Ramos (cell line): ENCODE measurements around the gene RXYLT1.

Source experiments
- in situ Hi-C: fragments of 300-500 bp; cut with MboI; formaldehyde crosslinking; loops from one replicate; pipeline ENCODE4 v1.14.3; 2022; ENCODE audit warnings: low sequenced_read_pairs; ENCODE audit not compliant: unreplicated experiment

Gene RXYLT1

DNA sequence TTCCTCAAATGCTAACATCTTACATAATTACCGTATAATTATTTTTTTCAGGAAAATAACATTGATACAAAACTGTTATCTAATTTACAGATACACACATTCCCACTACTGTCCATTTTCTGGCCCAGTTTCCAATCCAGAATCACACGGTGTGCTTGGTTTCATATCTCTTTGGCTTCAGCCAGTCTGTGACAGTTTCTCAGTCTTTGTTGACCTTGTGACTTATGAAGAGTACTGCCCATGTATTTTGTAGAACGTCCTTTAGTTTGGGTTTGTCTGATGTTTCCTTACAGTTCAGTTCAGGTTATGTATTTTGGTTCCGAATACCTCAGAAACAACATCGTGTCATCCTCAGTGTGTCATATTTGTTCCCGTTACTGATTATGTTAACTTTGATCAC, 16.2 kb downstream of the RXYLT1 start:
- in situ Hi-C loops: no loop called here

DNA sequence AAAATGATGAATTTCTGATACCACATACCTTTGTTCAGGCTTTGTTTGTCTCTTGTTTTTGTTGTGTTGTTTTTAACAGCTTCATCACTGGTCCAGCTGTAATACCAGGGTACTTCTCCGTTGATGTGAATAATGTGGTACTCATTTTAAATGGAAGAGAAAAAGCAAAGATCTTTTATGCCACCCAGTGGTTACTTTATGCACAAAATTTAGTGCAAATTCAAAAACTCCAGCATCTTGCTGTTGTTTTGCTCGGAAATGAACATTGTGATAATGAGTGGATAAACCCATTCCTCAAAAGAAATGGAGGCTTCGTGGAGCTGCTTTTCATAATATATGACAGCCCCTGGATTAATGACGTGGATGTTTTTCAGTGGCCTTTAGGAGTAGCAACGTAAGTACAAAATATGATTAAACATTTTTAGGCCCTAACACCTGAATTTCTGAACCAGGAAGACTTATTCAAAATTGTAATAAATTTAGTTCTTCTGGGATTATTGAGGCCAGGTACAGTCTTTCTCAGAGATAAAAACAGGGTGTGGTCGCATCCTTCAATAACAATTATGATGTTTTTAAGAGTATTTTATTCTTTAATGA, 22.4 kb downstream of the RXYLT1 start:
- in situ Hi-C loops: loop anchor here (25.0 kb wide), 1 partner anchor 390 kb away; no protein-coding TSS in a partner anchor

DNA sequence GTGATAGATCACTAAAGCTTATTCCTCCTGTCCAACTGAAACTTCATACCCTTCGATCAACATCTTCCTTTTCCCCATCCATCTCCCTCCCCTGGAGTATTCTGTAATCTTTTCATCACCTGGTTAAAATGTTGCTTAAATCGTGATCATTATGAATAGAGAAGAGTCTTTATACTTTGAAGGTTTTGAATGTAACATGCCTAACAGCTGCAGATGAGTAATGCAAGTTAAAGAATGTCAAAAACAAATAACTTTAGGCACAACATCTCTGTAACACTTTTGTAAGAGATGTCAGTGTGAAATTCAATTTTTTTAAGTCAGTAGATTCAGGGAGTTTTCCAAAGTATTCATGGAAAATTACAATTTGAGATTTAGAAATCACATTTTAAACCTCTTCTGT, 25.0 kb downstream of the RXYLT1 start:
- in situ Hi-C loops: loop anchor here (25.0 kb wide), 1 partner anchor 392 kb away; no protein-coding TSS in a partner anchor

DNA sequence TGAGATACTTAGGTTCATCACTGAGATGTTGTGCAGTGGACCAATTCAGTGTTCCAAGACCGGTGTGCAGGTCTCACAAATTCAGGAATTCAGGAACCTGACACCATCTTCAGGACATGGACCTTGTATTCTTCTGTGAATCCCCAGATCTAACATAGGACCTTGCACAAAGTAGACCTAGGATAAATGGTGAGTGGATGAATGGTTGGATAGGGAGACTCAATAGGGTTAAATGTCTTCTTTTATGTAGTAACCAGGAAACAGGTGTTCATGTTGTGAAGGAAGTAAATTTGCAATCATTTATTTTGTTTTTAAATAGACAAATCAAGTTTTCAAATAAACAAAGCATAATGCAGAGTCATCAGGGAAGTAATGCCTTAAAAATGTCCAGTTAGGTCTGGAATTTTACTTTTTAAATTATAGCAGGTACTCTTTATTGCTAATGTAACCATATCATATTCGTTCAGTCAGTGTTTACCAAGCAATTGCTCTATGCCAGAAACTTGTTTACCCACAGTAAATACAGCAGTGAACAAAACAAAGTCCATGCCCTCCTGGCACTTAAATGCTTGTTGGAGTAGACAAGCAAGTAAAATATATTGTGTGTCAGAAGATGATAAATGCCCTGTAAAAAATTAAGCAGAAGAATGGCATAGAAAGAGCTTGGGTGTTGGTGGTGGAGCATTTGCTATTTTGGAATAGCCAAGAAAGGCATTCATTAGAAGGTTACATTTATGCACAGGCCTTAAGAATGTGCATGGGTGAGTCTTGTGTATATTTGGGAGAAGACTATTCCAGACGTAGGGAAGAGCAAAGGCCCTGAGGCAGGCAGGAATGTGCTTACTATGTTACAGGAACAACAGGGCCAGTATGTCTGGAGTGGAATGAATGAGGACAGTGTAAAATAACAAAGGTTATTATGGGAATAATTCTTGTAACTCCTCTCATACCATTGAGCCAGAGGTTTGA, 26.3 kb downstream of the RXYLT1 start:
- in situ Hi-C loops: loop anchor here (25.0 kb wide), 1 partner anchor 394 kb away; no protein-coding TSS in a partner anchor

DNA sequence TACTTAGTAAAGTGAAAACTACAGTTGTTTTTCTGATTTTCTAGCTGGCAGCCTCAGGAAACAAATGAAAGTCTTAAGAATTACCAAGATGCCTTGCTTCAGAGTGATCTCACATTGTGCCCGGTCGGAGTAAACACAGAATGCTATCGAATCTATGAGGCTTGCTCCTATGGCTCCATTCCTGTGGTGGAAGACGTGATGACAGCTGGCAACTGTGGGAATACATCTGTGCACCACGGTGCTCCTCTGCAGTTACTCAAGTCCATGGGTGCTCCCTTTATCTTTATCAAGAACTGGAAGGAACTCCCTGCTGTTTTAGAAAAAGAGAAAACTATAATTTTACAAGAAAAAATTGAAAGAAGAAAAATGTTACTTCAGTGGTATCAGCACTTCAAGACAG, 28.9 kb downstream of the RXYLT1 start:
- in situ Hi-C loops: loop anchor here (25.0 kb wide), 1 partner anchor 396 kb away; no protein-coding TSS in a partner anchor

DNA sequence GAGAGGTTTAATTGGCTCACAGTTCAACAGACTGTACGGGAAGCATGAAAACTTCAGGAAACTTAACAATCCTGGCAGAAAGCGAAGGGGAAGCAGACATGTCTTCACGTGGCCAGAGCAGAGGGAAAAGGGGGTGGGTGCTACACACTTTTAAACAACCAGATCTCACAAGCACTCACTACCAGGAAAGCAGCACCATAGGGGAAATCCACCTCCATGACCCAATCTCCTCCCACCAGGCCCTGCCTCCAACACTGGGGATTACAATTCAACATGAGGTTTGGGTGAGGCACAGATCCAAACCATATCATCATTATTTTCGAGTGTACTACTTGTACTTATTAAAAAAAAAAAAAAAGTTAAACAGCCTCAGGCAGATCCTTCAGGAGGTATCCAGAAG, 29.9 kb downstream of the RXYLT1 start:
- in situ Hi-C loops: loop anchor here (25.0 kb wide), 1 partner anchor 397 kb away; no protein-coding TSS in a partner anchor

DNA sequence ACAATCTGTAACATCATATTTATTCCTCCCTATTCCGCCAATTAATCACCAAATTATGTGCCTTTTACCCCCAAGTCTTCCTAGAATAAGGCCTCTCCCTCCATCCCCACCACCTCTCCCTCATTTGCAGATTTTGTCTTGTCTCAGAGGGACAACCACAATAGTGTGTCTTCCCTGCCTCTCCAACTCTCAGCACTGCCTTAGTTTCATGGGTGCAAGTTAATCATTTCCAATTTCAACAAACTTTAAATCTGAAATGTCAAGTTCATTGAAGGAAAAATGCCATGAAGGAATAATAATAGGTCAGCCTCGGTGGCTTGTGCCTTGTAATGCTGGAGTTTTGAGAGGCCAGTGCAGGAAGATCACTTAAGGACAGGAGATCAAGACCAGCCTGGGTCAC, 31.6 kb downstream of the RXYLT1 start:
- in situ Hi-C loops: loop anchor here (25.0 kb wide), 1 partner anchor 399 kb away; no protein-coding TSS in a partner anchor

DNA sequence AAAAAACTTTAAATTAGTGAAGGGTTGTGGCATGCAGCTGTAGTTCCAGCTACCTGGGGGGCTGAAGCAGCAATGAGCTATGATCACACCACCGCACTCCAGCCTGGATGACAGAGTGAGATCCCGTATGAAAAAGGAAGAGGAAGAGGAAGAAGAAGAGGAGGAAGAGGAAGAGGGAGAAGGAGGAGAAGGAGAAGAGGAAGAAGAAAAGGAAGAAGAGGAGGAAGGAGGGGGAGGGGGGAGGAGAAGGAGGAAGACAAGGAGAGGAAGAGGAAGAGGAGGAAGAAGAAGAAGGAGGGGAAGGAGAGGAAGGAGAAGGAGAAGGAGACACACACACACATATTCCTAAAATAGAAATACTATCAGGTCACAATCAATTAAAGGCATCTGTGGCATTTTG, 32.0 kb downstream of the RXYLT1 start:
- in situ Hi-C loops: loop anchor here (25.0 kb wide), 1 partner anchor 399 kb away; no protein-coding TSS in a partner anchor

DNA sequence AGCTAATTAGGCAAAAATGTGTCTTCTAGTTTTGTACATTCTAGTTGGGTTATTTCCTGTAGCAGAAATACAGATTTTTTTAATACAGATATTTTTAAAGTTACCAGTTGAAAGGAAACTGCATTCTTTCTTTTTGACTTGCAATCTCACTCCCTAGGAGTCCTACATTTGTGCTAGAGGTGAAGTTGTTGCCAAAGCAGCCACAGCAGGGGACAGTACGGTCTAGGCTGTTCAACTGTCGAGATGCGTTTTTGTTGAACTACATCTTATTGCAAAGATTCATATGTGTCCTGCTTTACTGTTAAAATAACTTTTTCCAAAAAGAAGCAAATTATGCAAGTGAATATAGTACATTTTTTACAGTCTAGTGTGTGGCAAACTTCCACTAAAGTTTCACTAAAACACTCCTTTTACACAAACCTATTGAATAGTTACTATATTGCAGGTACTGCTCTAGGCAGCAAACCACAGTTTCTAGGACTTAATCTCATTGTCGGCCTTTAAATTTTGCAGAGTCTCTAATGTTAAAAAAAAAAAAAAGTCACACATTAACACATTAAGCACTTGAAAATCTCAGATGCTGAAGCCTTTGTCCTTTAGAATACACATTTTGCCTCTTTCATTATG, 34.5 kb downstream of the RXYLT1 start:
- in situ Hi-C loops: loop anchor here (25.0 kb wide), 1 partner anchor 402 kb away; no protein-coding TSS in a partner anchor

DNA sequence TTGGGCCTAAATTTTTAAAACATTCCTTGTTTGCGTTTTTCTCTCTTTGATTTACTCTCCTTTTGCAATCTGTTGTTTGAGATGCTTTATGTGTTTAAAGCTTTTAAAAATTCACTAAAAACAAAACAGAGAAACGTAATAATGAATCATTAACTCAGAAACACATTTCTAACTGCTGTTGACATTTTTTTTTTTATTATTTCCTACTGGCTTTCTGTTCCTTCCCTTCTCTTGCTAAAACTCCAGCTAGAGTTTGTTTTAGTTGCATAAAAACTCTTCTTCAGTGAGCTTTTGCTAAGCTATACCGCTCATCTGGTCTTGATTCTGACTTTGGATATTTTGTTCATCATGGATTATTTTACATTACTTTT, 35.8 kb downstream of the RXYLT1 start:
- in situ Hi-C loops: loop anchor here (25.0 kb wide), 1 partner anchor 403 kb away; no protein-coding TSS in a partner anchor

DNA sequence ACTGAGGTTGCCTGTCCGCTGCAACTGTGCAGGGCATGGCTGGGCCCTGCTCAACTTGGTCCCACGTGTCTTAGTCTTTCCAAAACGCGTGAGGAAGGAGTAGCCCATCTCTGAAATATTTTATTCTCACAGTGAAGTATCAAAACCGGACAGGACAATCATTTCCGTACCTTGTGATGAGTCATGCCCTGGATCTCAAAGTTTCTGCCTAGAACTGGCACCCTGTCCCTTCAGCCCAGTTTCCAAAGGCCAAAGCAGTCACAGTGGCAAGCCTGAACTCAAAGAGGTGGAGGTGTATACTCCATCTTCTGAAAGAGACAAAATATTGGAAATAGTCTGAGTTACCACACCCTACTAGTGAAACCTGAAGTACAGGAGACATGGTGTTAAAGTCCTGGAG, 36.3 kb downstream of the RXYLT1 start:
- in situ Hi-C loops: loop anchor here (25.0 kb wide), 1 partner anchor 404 kb away; no protein-coding TSS in a partner anchor

DNA sequence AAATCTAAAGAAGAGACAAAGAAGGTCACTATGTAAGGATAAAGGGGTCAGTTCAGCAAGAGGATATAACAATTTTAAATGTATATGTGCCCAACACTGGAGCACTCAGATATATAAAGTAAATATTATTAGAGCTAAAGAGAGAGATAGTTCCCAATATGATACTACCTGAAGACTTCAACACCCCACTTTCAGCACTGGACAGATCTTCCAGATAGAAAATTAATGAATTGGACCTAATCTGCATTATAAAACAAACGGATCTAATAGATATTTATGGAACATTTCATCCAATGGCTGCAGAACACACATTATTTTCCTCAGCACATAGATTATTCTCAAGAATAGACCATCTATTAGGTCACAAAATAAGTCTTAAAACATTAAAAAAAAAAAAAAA, 40.7 kb downstream of the RXYLT1 start:
- in situ Hi-C loops: loop anchor here (25.0 kb wide), 1 partner anchor 408 kb away; no protein-coding TSS in a partner anchor

DNA sequence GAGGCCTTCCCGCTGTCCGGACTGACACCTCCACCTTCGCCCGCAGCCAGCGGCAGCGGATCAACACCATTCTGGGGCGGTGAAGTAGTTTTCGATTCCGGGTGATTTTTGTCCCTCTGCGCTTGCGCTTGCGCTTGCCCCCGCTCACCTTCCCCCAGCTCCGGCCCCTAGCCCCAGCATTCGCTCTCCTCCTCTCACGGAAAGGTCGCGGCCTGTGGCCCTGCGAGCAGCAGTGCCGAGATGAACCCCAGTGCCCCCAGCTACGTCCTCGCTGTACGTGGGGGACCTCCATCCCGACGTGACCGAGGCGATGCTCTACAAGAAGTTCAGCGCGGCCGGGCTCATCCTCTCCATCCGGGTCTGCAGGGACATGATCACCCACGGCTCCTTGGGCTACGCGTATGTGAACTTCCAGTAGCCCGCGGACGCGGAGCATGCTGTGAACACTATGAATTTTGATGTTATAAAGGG, 42.1 kb downstream of the RXYLT1 start:
- in situ Hi-C loops: loop anchor here (25.0 kb wide), 1 partner anchor 410 kb away; no protein-coding TSS in a partner anchor

DNA sequence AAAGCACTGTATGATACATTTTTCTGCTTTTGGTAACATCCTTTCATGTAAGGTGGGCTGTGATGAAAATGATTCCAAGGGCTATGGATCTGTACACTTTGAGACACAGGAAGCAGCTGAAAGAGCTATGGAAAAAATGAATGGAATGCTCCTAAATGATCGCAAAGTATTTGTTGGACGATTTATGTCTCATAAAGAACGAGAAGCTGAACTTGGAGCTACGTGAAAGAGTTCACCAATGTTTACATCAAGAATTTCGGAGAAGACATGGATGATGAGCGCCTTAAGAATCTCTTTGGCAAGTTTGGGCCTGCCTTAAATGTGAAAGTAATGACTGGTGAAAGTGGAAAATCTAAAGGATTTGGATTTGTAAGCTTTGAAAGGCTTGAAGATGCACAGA, 42.6 kb downstream of the RXYLT1 start:
- in situ Hi-C loops: loop anchor here (25.0 kb wide), 1 partner anchor 410 kb away; no protein-coding TSS in a partner anchor

DNA sequence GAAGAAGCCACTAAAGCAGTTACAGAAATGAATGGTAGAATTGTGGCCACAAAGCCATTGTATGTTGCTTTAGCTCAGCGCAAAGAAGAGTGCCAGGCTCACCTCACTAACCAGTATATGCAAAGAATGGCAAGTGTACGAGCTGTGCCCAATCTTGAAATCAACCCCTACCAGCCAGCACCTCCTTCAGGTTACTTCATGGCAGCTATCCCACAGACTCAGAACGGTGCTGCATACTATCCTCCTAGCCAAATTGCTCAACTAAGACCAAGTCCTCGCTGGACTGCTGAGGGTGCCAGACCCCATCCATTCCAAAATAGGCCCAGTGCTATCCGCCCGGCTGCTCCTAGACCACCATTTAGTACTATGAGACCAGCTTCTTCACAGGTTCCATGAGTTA, 43.3 kb downstream of the RXYLT1 start:
- in situ Hi-C loops: loop anchor here (25.0 kb wide), 1 partner anchor 411 kb away; no protein-coding TSS in a partner anchor

DNA sequence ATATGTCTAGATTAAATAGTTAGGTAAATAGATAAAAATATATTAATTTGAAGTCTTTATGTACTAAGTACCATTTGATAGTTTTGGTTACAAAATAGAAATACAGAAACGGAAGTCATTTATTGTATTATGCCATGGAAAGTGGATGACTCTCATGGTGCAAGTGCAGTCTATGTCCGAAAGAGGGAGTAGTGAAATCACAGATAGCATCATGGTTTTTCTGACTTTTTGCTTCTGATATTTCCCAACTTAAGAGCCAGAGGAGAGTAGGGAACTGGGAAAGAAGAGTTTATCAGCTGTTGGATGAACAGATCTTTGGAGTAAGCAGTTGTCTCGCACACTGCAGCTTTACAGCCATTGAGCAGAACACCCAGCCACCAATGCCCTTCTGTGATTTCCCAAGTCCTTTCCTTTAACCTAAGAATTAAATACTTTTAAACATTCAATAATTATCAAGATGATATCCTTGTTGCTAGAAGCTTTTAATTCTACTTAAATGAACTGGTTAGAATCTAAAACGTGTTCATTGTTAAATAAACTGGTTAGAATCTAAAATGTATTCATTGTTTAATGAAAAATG, 46.4 kb downstream of the RXYLT1 start:
- in situ Hi-C loops: loop anchor here (25.0 kb wide), 1 partner anchor 561 kb away; the partner anchor contains the start of gene C12orf56

DNA sequence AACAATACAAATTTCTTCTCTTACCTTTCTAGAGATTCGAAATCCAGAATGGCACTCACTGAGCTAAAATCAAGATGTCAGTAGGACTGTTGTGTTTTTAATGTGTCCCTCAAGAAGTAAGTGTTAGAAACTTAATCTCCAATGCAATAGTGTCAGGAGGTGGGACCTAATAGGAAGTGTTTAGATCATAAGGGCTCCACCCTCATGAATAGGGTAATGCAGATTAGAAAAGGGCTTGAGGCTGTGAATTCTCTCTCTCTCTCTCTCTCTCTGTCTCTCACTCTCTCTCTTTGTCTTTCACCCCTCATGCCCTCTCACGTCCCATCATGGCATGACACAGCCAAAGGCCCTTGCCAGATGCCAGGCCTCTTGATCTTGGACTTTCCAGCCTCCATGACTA, 49.2 kb downstream of the RXYLT1 start:
- in situ Hi-C loops: loop anchor here (25.0 kb wide), 1 partner anchor 558 kb away; the partner anchor contains the start of gene C12orf56

DNA sequence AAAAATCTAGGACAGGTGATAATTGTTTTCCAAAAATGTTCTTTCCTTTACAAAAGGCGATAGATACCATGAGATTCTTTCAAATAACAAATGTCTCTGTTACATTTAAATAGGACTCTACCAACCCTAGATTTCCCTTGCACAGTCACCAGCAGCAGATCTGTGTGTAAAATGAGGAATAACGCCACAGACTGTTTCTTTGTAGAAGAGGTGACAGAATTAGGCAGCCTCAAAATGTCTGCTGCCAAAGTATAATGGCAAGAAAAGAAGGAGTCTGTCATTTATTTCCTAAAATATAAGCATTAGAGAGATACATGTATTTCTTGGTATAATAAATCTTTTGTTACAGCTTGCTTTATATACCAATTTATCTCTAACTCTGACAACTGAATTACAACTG, 56.3 kb downstream of the RXYLT1 start:
- in situ Hi-C loops: loop anchor here (25.0 kb wide), 1 partner anchor 551 kb away; the partner anchor contains the start of gene C12orf56

DNA sequence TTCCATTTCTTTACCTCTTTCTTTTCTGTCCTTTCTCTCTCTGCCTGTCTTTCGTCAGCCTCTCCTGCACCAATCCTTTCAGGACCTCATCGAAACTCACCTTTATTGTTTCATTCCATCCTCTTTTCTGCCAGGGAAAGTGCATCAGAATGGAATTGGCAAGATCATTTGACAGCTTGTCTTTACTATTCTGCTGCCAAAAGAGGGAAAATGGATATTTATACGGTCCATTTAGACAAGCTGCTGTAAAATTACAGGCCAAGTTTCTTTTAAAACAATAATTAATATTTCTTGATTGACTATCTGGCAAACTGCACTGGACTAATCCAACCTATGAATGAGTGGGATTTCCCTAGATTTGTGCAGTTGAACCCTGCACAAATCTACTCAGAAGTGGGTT, 57.2 kb downstream of the RXYLT1 start:
- in situ Hi-C loops: loop anchor here (25.0 kb wide), 1 partner anchor 550 kb away; the partner anchor contains the start of gene C12orf56
